A673 (cell line): ENCODE data around the gene KRAS. TPM values are rescaled to one million over a fixed set of nuclear protein-coding genes. Genes with fewer than 3 reads are reported as not detected.
A peak's percentile ranks its signal among the peaks of the same experiment; 100 is the strongest.

Experiments
- BruUV-seq: library from RNA; stranded (reverse); fragments of 400-500 nt; replicated peaks from 2 replicates; lab custom pipeline; 2021; lab: Mats Ljungman, UMichigan
- CTCF ChIA-PET: fragments of 300-600 bp; sonication (Branson Sonifier 250); formaldehyde crosslinking; loops from one replicate; lab custom pipeline; 2022; ENCODE audit warnings: antibody characterized with exemption; lab: Charles Lee
- POLR2A ChIA-PET: fragments of 300-600 bp; sonication (Branson Sonifier 250); formaldehyde crosslinking; loops from one replicate; lab custom pipeline; 2022; ENCODE audit warnings: antibody characterized with exemption; ENCODE audit not compliant: low non-redundant PET; lab: Charles Lee
- DNase-seq: peaks from one replicate; pipeline ENCODE4 v3.0.0-alpha.2; 2015; ENCODE audit warnings: low spot score
- H3K27ac ChIP-seq: fragments of 200-600 bp; sonication (generic); 2 replicates; pipeline ENCODE4 v1.5.1; 2016; ENCODE audit warnings: mixed run types, low read depth, mild to moderate bottlenecking, mixed read lengths, antibody characterized with exemption, low read length; ENCODE audit not compliant: poor library complexity, severe bottlenecking
- H3K27me3 ChIP-seq: fragments of 200-600 bp; sonication (generic); replicated peaks from 2 replicates; pipeline ENCODE4 v1.6.1; 2017; ENCODE audit warnings: mixed run types, low read depth, mild to moderate bottlenecking, mixed read lengths, antibody characterized with exemption, low read length; ENCODE audit not compliant: insufficient read depth, poor library complexity
- H3K36me3 ChIP-seq: fragments of 200-600 bp; sonication (generic); 2 replicates; pipeline ENCODE4 v1.6.1; 2016; ENCODE audit warnings: mixed run types, mild to moderate bottlenecking, mixed read lengths, antibody characterized with exemption, low read length; ENCODE audit not compliant: insufficient read depth, poor library complexity, severe bottlenecking
- H3K4me1 ChIP-seq: fragments of 200-600 bp; sonication (generic); 2 replicates; pipeline ENCODE4 v1.6.1; 2017; ENCODE audit warnings: mixed run types, mild to moderate bottlenecking, mixed read lengths, antibody characterized with exemption, low read length; ENCODE audit not compliant: insufficient read depth, poor library complexity, severe bottlenecking
- H3K4me3 ChIP-seq: fragments of 200-600 bp; sonication (generic); 2 replicates; pipeline ENCODE4 v1.5.1; 2016; ENCODE audit warnings: low read depth, mixed run types, mild to moderate bottlenecking, mixed read lengths, low read length; ENCODE audit not compliant: poor library complexity, severe bottlenecking
- H3K9me3 ChIP-seq: fragments of 200-600 bp; sonication (generic); 2 replicates; pipeline ENCODE4 v1.6.1; 2016; ENCODE audit warnings: mixed run types, low read depth, mild to moderate bottlenecking, mixed read lengths, antibody characterized with exemption, low read length; ENCODE audit not compliant: poor library complexity, severe bottlenecking
- EZH2 ChIP-seq: fragments of 200-600 bp; sonication (generic); IDR thresholded peaks from 2 replicates; pipeline ENCODE4 v1.6.1; 2017; ENCODE audit warnings: borderline replicate concordance, low read depth, mild to moderate bottlenecking, mixed read lengths, antibody characterized with exemption, low read length; ENCODE audit not compliant: poor library complexity, severe bottlenecking
- intact Hi-C: fragments of 100-400 bp; cut with micrococcal nuclease; formaldehyde crosslinking; loops from one replicate; pipeline ENCODE4 v1.10.0; 2022; ENCODE audit not compliant: unreplicated experiment
- total RNA-seq: library from RNA; stranded (reverse); gene quantifications from 2 replicates; pipeline ENCODE4 v1.2.3, GENCODE V29; 2021
- TF ChIP-seq, protein P1 (sequence below): fragments of 300-800, 200-600 bp; sonication (generic); conservative IDR thresholded peaks from 2 replicates; pipeline ENCODE4 v1.5.1; 2017; ENCODE audit warnings: low read depth, mild to moderate bottlenecking, antibody characterized with exemption, low read length, moderate library complexity, mixed read lengths

Gene KRAS
- total RNA-seq, 1 experiment from 2014 or later: 25.2 TPM

DNA sequence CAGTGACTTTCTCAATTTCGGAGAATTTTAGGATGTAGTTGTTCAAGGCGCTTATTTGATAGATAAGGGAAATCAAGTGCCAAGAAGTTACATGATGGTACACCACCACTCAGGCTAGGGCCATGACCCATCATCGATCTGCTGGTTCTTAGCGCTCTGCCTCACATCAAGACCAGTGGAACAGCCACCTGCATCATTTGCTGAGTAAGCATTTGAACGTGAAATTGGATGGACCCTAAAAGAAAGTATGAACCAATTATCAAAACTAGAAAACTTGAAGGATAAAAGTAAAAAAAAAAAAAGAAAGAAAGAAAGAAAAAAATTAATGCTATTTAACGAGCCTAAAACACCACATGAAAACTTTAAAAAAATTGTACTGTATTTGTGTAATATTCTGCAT is 27.5 kb upstream of the KRAS start:
- TF ChIP-seq EZH2: no peak
- TF ChIP-seq, protein P1, sequence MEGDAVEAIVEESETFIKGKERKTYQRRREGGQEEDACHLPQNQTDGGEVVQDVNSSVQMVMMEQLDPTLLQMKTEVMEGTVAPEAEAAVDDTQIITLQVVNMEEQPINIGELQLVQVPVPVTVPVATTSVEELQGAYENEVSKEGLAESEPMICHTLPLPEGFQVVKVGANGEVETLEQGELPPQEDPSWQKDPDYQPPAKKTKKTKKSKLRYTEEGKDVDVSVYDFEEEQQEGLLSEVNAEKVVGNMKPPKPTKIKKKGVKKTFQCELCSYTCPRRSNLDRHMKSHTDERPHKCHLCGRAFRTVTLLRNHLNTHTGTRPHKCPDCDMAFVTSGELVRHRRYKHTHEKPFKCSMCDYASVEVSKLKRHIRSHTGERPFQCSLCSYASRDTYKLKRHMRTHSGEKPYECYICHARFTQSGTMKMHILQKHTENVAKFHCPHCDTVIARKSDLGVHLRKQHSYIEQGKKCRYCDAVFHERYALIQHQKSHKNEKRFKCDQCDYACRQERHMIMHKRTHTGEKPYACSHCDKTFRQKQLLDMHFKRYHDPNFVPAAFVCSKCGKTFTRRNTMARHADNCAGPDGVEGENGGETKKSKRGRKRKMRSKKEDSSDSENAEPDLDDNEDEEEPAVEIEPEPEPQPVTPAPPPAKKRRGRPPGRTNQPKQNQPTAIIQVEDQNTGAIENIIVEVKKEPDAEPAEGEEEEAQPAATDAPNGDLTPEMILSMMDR: no peak
- no peaks in the 10 kb centered on the region for H3K9me3 ChIP-seq
- intact Hi-C loops: no loop called here
- no peaks in the 10 kb centered on the region for H3K4me1 ChIP-seq
- no peak overlapping the region for H3K4me3 ChIP-seq
- BruUV-seq: no TSS peak
- ChIA-PET CTCF (no interaction called here), POLR2A (no interaction called here)
- no peaks in the 10 kb centered on the region for H3K36me3 ChIP-seq
- no peaks in the 10 kb centered on the region for H3K27me3 ChIP-seq
- no peak for DNase-seq
- H3K27ac ChIP-seq: no peak overlapping the region

DNA sequence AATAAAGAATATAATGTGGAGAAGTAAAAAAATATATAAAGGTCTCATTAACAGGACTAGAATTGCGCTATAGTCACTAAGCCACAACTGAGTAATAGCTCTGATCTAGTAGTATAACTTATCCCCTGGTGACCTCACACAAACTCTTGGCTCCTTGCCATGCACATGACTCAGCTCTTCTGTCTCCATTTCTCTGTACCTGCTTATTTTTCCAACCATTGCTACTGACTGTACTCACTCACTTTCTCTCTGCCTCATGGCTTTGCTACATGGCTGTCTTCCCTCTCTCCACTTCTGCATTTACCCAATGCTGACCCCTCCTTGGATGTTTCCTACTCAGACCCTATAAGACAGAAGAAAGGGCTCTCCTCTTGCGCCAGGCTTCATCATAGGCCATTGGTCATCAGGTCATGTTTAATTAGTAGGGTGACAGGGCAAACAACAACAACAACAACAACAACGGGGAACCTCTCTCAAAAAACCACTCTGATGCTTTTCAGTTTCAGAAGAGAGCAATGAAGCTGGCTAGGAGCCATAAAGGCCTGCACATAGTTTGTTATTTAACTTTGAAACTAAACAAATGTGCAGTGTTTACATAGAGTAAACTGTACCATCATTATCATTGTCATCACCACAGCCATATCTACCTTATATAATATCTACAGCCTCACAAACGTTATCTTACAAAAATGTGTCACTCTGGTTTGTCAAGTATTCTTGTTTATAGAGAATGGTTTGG is 25.6 kb upstream of the KRAS start:
- BruUV-seq: no TSS peak
- Histone ChIP-seq H3K4me3 (no peak overlapping the region), H3K36me3 (no peaks in the 10 kb centered on the region), H3K27ac (no peak overlapping the region), H3K27me3 (no peaks in the 10 kb centered on the region), H3K4me1 (no peaks in the 10 kb centered on the region), H3K9me3 (no peaks in the 10 kb centered on the region)
- intact Hi-C loops: no loop called here
- DNase-seq: peak; percentile 54
- TF ChIP-seq EZH2: no peak
- TF ChIP-seq, protein P1: no peak
- CTCF ChIA-PET: no interaction called here
- POLR2A ChIA-PET: no interaction called here

DNA sequence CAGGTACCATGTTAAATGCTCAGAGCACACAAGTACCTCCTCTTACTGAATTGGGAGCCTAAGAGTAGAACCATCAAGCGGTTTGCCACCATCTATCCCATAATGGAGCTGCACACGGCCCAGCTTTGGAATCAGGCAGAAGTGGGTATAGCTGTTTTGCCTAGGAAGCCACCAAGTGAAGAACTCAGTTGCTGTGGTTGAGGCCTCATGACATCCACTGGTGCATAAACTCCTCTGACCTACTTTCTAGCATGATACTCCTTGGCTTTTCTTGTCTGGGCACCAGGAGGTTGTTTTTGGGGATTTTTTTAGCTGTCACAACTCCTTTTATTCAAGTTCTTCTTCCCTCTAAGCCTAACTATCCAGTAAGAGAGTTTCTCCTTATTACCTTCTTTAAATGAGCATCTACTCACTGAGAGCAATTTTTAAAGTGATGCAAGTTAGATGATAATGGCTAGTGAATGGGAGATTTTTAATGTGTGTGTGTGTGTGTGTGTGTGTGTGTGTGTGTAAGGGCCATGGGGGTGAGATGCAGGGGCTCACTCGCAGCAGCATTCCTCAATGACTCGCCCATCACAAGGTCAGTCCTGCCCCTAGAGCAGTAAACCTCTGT is 20.9 kb upstream of the KRAS start:
- H3K4me3 ChIP-seq: no peak overlapping the region
- intact Hi-C loops: no loop called here
- no peak for TF ChIP-seq EZH2
- TF ChIP-seq, protein P1: no peak
- ChIA-PET POLR2A (no interaction called here), CTCF (no interaction called here)
- H3K27ac ChIP-seq: no peak overlapping the region
- H3K9me3 ChIP-seq: no peaks in the 10 kb centered on the region
- peaks cover 4% of the 10 kb centered on the region for H3K4me1 ChIP-seq
- no peaks in the 10 kb centered on the region for H3K27me3 ChIP-seq
- no peaks in the 10 kb centered on the region for H3K36me3 ChIP-seq
- no TSS peak for BruUV-seq
- no peak for DNase-seq
